CD4-positive, alpha-beta T cell treated with Interferon alpha-2 for 1 hour (primary cell): ENCODE measurements around the gene RMRP.
"Not testable (repeated sequence)": the region's sequence is repeated elsewhere in the genome, so short reads cannot be mapped to it uniquely, and the experiment has no call there.

Experiments
- DNase-seq, 2 donors: peaks; one replicate each; pipeline ENCODE4 v3.0.0-alpha.2; 2020 to 2022

RMRP gene

DNA sequence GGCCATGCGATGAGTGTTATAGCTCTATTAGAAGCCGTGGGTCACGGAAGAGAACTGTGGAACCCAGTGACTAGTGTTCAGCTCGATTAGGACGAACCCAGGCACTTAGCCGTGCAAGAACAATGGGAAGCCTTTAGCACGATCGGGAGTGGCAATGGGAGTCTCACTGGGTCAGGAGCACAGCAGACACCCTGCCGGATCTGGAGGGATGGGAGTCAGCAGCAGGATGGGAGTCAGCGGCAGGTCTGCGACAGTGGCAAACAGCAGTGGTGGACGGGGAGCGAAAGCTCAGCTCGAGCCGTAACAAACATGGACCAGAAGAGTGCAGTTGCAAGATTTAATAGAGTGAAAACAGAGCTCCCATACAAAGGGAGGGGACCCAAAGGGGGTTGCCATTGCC lies 17.4 kb downstream of the RMRP start:
- DNase-seq: not testable (repeated sequence)

DNA sequence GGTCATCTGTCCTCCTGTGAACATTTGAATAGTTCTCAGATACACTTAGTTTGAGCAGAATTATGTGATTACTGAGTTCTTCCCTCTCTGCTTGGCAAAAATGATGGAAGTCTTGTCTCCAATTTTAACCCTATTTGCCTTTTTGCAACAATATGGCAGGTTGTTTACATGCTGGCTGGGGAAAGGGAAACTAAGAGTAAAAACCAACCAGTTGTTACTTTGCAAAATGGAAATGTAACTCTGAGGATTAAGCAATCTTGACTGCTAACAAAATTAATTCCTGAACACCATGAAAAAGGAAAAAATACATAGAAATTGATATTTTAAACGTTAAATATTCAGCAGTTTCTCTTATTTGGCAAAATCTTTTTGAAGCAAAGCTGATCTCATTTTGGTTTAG lies 18.2 kb downstream of the RMRP start:
- no peak for DNase-seq

DNA sequence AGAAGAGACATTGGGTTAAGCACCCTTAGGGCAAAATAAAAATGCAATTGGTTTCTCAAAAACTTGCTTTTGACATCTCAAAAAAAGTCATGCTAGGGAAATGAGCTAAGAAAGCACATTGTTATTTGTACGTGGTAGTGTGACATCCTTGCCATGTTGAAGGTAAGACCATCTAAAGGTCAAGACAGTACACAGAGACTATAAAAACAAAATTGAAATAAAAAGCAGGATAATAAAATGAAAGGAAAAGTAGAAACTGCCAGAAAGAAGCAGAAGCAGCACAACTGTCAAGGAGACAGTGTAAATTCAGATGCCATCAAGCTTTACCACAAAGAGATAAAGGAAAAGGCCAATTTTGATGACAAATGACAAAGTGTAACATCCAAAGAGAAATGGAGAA lies 18.6 kb downstream of the RMRP start:
- not testable (repeated sequence) for DNase-seq

DNA sequence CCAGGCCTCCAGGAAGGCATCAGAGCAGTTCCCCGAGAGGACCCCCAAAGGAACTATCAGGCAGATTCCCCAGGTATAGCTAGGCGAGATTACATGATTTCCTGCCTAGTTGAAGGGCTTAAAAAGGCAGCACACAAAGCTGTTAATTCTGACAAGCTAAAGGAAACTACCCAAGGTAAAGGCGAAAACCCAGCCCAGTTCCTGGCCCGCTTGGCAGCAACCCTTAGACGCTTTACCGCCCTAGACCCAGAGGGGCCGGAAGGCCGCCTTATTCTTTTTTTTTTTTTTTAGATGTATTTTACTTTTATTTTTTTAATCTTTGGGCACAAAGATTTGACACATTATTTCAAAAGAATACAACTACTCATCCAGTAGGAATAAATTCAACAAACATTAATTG lies 19.1 kb downstream of the RMRP start:
- peak; percentile 35 to 64 for DNase-seq

DNA sequence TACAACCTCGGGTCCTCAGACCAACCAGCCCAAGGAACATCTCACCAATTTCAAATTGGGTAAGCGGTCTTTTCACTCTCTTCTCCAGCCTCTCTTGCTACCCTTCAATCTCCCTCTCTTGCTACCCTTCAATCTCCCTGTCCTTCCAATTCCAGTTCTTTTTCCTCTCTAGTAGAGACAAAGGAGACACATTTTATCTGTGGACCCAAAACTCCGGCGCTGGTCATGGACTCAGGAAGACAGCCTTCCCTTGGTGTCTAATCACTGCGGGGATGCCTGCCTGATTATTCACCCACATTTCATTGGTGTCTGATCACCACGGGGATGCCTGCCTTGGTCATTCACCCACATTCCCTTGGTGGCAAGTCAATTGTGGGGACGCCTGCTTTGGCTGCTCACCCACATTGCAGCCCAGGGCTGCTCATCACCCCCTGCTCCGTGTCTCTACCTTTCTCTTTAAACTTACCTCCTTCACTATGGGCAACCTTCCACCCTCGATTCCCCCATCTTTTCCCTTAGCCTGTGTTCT lies 20.3 kb downstream of the RMRP start:
- DNase-seq: not testable (repeated sequence)

DNA sequence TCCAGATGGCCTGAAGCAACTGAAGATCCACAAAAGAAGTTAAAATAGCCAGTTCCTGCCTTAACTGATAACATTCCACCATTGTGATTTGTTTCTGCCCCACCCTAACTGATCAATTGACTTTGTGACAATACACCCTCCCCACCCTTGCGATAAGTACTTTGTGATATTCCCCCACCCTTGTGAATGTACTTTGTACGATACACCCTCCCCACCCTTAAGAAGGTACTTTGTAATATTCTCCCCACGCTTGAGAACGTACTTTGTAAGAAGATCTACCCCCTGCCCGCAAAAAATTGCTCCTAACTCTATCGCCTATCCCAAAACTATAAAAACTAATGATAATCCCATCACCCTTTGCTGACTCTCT lies 21.0 kb downstream of the RMRP start:
- not testable (repeated sequence) for DNase-seq

DNA sequence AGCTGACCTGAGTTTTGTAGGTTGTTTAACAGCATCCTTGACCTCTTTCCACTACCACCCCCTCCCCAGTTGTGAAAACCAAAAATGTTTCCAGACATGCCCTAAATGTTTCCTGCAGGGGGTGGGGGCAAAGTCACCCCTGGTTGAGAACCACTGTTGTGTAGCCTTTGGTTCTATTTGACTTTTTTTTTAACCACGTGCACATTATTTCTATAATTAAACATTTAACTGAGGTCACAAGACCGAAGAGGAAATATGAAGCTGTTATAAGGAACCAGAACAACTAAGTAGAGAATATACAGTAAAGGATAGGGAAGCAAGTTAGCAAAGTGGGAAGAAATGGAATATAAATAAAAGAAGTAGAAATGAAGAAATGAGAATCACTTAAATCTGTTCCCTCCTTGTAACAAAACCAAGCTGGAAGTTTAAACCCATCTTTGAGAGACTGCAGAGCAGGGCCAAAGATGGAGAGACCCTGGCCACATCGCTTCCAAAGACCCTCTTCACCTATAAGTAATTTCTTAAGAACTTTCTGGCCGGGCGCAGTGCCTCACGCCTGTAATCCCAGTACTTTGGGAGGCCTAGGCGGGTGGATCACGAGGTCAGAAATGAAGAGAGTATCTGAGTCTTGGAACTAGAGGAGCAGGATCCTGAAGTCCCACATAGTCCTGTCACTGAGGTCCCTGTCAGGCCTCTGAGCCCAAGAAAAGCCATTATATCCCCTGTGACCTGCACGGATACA lies 21.5 kb downstream of the RMRP start:
- no peak for DNase-seq

DNA sequence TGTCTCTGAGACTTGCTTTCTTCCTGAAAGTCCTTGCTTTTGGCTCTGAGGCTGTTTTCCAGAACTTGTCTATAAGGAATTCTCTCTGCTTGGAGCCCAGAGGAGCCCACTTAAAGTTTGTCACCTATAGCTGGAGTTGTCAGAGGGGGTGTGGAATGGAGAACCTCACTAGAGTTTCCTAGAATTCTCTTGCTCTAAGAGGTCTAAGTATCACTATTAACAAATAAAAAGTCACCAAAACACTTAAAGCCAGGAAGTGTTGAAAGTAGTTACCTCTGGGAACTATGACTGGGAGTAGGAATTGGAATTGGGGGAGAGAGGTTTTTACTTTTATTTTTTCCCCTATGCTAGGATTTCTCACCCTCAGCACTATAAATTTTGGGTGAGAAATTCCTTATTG lies 22.1 kb downstream of the RMRP start:
- no peak for DNase-seq

DNA sequence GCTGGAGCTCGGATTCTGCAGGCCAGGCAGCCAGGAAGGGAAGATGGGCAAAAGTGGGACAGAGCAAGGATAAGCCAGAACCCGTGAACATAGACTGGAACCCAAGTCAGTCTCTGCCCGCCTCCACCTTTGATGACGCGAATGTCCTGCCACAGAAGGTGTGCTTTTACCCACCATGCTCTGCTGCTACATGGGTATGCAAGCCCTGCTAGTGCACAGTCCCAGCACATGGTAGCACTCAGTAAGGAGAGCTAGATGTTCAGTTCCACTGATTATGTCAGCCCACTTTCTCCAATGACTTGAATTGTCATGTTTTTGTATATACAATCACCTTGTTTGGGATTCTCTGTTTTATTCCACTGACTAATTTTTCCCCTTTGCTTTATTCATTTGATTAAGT lies 28.2 kb downstream of the RMRP start:
- no peak for DNase-seq

DNA sequence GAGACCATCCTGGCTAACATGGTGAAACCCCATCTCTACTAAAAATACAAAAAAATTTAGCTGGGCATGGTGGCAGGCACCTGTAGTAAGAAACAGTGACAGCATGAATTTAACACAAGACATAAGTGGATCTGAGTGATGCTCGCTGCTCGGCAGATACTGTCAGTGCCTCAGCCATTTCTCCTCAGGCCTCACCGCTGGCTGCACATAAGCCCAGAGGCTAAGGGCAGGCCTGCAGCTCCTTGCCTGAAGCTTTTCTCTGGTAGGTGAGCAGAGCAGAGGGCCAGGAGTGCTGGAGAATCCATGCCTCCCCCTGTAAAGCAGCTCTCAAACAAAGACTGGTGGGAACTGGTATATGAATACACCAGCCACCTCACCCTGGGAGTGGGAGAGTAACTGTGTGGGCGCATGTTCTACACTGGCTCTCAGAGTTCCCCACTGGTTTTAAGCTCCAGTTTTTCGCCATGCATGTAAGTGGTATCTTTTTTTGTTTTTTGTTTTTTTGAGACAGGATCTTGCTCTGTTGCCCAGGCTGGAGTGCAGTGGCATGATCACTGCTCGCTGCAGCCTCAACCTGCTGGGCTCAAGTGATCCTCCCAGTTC lies 29.3 kb downstream of the RMRP start:
- DNase-seq: no peak

DNA sequence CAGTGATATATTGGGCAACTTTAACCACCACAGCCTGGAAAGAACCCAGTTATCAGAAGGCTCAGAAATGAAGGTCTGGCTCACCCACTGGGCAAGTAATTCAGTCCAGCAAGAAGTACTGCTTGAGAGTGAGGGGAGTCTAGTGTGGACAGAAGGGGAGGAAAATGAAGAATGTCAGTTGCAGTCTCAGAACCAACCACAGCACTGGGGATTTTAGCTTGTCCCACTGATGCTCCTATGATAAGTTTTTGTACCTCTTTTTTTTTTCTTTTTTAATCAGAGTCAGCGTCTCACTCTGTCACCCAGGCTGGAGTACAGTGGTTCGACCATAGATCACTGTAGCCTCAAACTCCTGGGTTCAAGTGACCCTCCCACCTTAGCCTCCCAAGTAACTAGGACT lies 30.2 kb downstream of the RMRP start:
- no peak for DNase-seq

DNA sequence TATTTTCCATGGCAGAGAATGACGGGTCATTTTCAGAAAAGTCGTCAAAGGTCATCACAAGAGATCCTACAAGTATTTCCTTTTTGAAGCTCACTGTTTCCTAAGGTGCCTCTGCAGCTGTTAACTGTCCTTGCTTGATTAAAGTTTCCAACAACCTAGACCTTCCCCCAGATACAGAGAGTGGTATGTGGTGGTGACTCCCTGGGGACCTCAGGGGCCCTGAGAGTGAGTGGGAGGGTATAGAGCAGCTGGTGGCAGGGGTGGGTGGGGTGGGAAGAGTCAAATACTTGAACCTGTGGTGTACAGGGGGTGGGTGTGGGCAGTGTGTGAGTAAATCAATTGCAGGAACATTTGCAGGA lies 38.0 kb downstream of the RMRP start:
- peak in 1 of 2 donors; percentile 48 for DNase-seq

DNA sequence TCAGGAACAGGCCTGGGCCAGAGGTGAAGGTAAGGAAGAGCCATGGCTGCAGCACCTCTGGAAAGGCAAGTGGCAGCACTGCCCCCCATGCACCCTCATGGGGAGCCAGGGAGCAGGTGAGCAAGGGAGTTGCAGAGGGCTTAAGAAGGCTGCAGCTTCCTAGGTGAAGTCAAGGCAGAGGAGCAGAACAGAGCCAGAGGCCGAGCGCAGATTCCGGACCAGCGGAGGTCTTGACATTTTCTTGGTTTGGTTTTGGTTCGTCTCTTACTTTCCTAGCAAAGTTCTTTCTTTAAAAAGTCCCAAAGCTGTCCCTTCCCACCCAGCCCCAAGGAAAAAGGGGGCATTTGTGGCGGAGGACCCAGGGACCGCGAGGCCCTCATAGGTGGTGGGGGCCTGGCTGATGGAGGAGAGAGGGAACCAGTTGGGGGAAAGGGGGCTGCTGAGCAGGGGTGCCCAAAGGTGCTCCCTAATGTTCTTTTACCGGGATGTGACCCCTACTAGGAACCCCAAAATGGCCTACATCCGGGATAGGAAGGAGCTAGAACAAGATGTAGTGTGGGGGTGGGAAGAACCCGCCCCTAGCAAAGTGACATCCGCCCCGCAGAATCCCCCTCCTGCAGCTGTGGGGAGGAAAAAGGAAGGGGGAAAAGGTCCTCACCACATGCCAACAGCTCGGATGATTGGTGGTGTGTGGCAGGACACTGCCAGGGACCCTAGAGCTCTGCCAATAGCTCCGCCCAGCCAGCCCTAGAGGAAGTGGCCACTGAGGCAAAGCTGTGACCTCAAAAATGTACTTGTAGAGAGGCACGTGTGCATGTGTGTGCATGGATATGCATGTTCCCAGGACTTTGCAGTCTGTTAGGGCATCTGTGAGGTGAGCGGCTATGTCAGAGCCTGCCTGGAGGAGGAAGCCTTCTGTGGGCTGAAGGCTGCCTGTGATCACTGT lies 38.7 kb downstream of the RMRP start:
- peak; percentile 61 to 66 for DNase-seq

DNA sequence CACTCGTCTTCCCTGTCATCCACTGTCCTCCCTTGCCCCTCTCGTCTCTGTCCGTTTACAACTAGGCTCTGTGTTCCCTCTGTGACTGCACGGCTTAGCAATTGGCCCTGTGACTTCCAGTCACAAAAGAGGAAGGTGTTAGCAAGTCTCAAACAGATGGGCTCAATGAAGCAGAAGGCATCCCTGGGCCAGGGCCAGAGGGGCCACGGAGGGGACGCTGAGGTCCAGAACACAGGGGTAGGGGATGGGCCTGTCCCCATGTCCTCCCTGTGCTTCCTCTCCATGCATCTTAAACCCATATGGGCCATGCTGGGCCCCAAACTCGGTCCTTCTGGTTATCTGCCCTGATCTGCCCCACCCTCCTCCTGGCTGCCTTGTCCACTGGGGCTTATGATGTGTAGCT lies 39.5 kb downstream of the RMRP start, which contains the start of gene CD72:
Gene CD72, minus strand, starts transcription at position 89 of the 403 bp plus-strand sequence. CDS start 110 bp downstream, outside the sequence.
- peak in 1 of 2 donors; percentile 39 for DNase-seq

DNA sequence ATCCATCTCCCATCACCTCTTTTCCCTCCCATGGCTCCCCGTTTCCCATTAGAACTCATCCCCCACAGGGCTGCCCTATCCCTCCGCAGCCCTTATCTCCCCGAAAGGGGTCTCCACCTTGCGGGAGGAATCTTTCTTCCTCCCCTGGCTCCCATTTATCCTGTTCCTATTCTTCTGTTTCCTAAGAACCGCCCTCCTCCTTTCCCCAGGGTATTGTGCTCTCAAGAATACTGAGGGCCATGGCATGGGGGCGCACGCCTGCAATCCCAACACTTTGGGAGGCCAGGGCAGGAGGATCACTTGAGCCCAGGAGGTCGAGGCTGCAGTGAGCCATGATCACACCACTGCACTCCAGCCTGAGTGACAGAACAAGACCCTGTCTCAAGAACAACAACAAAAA lies 40.3 kb downstream of the RMRP start:
- DNase-seq: no peak

DNA sequence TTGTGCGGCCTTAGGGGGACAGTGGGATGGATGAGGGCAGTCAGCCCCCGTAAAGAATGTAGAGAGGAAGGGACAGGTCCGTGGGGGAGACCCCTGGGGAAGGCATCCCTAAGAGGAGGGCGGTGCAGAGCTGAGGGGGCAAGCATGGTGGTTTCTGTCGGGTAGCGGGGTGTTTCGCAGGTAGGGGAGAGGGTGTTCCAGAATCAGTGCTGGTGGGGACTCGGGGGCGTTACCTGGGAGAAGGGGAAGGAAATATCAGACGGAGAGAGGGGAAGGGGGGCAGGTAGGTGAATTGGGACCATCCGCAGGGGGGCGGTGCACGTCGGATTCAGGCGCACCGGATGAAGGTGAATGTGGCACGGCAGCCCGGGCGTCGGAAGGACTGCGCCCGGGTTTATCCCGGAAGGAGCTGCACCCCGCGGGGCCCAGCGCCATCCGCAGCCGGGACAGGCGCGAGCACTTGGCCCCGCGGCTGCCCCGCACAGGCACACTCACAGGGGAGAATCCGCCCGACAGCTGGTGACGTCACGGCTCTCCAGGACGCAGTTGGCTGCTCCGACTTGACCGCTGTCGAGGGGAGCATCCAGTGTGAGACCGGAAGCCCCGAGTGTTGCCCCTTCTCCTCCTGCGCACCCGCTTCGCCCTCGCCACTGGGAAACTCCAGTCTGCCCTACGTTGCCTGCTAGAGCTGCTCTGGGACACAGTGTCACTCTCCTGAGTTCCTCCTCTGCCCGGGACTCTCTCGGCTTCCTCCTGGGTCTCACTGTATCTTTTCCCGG lies 40.9 kb downstream of the RMRP start:
- peak; percentile 81 to 82 for DNase-seq

DNA sequence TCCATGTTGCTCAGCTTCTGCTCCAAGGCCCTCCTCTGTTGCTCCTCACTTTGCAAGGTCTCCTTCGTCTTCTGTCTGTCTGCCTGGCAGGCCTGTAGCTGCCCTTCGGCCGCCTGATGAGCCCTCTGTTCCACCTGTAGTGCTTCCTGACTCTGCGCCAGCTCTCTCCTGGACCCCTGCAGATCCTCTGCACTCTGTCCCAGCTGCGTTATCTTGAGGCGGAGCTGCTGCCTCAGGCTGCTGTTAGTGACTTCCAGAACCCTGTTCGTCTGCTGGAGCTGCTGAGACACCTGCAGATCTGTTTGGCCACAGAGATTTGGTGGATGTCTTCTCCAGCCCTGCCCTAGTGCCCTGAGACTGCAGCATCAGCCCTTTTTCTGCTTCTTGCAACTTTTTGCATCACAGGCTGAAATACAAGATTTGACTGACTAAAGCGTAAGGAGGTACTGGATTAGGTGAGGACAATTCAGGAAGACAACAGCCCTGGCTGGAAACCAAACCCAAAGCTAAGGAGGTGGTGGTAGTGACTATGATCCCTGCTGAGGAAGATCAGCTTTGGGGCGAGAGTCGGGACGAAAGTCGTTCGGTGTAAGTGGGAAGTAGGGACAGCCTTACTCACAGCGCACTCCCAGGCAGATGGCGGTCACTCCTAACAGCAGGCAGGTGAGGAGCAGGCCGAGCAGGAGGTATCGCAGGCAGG lies 41.7 kb downstream of the RMRP start:
- DNase-seq: no peak

DNA sequence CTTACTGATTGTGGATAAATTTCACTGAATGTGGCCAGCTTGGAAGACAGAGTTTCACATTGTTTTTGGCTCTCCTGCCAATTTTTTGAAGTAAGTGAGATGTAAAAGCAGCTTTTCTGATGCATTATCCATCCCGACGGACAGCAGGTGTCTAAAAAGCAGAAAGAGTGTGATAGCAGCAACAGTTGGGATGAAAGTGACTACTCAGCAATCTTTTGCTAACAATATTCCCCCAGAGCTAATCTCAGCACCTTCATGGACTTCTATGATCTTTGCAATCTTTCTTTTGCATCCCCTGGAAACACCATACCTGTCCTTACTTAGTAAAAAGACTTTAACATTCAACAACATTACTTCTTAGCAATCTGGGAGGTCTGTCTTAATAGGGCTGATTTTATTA lies 45.0 kb downstream of the RMRP start:
- no peak for DNase-seq

DNA sequence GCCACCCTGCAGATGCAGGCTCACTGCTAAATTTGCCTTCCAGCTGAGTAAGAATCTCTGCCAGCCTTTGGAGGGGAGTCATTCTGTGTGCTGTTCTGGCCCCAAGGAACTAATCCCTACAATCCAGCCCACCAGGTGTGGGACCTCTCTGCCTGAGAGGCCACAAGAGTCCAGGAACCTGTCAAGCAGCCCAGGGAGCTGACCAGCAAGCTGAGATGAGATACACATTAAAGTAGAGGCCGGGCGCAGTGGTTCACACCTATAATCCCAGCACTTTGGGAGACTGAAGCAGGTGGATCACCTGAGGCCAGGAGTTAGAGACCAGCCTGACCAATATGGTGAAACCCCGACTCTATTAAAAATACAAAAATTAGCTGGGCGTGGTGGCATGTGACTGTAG lies 45.8 kb downstream of the RMRP start:
- DNase-seq: not testable (repeated sequence)

DNA sequence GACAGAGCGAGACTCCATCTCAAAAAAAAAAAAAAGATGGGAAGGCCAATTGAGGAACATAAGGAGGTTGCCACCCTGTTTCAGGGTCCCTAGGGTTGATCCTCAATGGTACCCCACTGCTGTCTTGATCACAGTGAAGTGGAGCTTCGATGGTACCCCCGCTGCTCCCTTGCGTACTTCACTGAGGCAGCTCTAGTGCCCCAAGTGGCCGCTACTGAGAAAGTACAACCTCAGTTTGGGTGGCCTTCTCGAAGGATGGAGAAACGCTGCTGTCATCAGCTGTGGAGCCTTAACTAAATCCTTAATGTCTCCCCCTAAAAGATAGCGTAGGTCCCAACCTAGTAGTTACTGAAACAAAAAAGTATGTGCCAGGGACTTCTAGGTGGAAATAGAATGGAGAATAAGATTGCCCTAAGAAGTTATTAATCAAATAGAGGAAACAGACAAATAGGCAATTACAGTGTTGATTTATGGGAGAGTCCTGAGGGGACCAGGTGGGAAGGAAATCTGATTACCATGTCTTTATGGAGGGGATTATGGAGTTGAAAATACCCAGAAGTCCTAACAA lies 46.5 kb downstream of the RMRP start:
- DNase-seq: peak; percentile 62 to 72

DNA sequence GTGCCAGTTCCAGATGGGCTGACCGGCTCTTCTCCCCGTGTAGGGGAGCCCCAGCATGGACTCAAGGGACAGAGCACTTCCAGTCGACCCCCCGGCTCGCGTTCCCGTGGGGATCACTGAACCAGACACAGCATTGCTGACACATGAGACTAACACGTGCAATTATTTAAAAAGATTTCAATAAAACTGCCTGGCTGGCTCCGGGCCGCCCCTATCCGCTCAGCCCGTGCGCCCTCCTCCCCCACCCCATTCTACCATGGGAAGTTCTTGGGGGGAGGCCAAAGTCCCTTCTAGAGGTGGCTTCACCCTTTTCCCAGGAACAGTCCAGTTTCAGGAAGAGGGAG lies 48.0 kb downstream of the RMRP start:
- no peak for DNase-seq
